Thymus (tissue), 11 donors: ENCODE measurements around the gene NDOR1. TPM values are rescaled to one million over a fixed set of nuclear protein-coding genes. Genes with fewer than 3 reads are reported as not detected.

Experiments used
- DNase-seq, 9 donors: peaks; one replicate each; pipeline ENCODE4 v3.0.0-alpha.2; 2013; ENCODE audit warnings: low spot score in 9 of 9, low read depth in 6 of 9, missing footprints in 1 of 9
- H3K27ac ChIP-seq, 2 donors: one replicate each; pipeline ENCODE4 v1.5.1; 2013; ENCODE audit warnings: control low read depth in 1 of 2, low read depth in 1 of 2, low read length in 1 of 2, mild to moderate bottlenecking in 1 of 2, moderate library complexity in 1 of 2
- H3K27me3 ChIP-seq, 2 donors: one replicate each; pipeline ENCODE4 v1.5.1; 2013; ENCODE audit warnings: low read length in 1 of 2; ENCODE audit not compliant: control insufficient read depth in 2 of 2, insufficient read depth in 1 of 2
- H3K36me3 ChIP-seq, 2 donors: one replicate each; pipeline ENCODE4 v1.5.1; 2013; ENCODE audit warnings: low read length in 1 of 2, mild to moderate bottlenecking in 1 of 2, moderate library complexity in 1 of 2; ENCODE audit not compliant: control insufficient read depth in 2 of 2, insufficient read depth in 2 of 2
- H3K4me1 ChIP-seq, 2 donors: one replicate each; pipeline ENCODE4 v1.5.1; 2013; ENCODE audit warnings: low read length in 2 of 2; ENCODE audit not compliant: control insufficient read depth in 2 of 2, insufficient read depth in 2 of 2
- H3K4me3 ChIP-seq, 2 donors: one replicate each; pipeline ENCODE4 v1.5.1; 2013; ENCODE audit warnings: low read length in 2 of 2, control low read depth in 1 of 2, mild to moderate bottlenecking in 1 of 2
- H3K9me3 ChIP-seq, 2 donors: one replicate each; pipeline ENCODE4 v1.5.1; 2013; ENCODE audit warnings: low read length in 1 of 2, mild to moderate bottlenecking in 1 of 2; ENCODE audit not compliant: control insufficient read depth in 2 of 2, insufficient read depth in 1 of 2
- WGBS: extraction: QIAGEN DNeasy Blood & Tissue Kit; methylation state at CpG from one replicate; pipeline ENCODE4 v1.1.7; 2013; 5-methylcytosine and 5-hydroxymethylcytosine counted together
- polyA plus RNA-seq: library from polyadenylated mRNA; stranded (reverse); fragments of 200-250 nt; gene quantifications from one replicate; pipeline ENCODE4 v1.2.3, GENCODE V29; 2013
- total RNA-seq: library from RNA; stranded (reverse); fragments of 120-200 nt; gene quantifications from one replicate; pipeline ENCODE4 v1.2.4, GENCODE V29; 2013
- donor health status: healthy.

Gene NDOR1
- total and polyA plus RNA-seq, 2 donors = 4.7 to 20.4 TPM

DNA sequence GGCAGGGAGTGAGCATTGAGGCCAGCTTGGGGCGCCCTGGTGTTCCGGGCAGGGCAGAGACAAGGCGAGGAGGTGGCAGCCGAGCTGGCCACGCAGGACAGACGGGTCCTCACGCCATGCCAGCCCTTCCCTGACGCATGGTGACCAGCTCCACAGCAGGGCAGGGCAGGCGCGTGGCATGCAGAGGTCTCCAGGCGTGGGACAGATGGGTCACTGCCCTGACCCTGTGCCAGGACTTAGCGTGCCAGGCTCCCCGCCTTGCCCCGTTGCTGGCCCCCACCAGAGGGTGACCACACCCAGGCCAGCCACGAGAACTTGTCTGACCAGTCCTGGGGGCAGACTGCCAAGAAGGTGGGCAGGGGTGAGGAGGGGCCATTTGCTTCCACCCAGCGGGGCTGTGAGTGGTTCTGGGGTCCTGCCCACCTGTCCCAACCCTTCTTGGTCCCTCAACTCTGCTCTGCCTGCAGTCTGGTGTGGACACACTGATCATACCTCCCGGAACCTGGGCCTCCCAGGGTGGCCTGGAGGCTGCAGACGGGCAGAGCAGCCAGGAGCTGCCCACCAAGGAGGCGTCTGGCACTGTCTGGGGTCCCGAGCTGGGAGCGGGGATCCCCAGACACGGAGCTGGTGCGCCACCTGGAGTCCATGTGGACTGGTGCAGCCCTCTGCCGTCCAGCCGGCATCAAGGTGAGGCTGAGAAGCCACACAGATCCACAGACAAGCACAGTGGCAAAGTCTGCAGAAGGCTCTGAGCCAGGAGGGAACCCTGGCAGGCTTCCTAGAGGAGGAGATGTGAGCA lies 21.8 kb downstream of the NDOR1 start, which contains the start of gene RNF224:
TSS of gene RNF224 (plus strand) at position 449 of the 799 bp plus-strand sequence. CDS start 834 bp downstream, outside the sequence.
- Histone ChIP-seq H3K27me3 (peaks cover 12 to 72% of the 10 kb centered on the region in 2 donors), H3K27ac (no peak within 1 kb of the TSS), H3K36me3 (no peaks in the 10 kb centered on the region), H3K4me3 (no peak within 1 kb of the TSS), H3K9me3 (no peaks in the 10 kb centered on the region), H3K4me1 (peaks cover 10 to 20% of the 10 kb centered on the region in 2 donors)
- DNase-seq = peak in 8 of 9 donors; percentile 46 to 86 (median 74)
- 49% methylated on average over 25 of the region's 25 CpGs for WGBS

DNA sequence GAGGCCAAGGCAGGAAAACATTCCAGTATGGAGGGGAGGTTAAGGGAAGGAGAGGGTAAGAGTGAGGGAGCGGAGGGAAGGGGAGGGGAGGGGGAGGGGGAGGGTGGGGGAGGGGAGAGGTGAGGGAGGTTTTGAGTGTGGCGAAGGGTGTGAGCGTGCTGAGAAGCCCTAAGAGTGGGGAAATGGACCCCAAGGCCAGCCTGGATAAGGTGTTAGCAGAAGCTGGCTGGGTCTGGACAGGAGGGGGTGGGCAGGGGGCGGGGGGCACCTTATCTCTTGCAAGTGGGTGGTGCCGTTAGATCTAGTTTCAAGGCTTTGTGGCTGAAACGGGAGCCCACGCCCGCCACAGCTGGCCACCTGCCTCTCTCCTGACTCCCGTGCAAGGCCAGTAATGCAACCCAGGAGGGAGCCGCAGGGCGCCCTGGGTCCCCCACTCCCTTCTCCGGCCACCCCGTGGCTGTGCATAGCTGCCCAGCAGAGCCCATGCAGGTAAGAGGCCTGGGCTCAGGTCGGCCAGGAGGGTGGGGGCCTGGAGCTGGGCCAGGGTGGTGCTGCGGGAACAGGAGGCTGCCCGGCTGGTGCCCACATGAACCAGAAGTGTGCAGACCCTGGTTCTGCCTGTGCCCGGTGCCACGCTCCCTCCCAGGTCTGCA lies 22.5 kb downstream of the NDOR1 start:
- H3K27ac ChIP-seq = no peak overlapping the region
- H3K9me3 ChIP-seq = no peaks in the 10 kb centered on the region
- WGBS = 55% methylated on average over 18 of the region's 18 CpGs
- H3K4me3 ChIP-seq = no peak overlapping the region
- H3K27me3 ChIP-seq = peaks cover 6 to 72% of the 10 kb centered on the region in 2 donors
- H3K36me3 ChIP-seq = no peaks in the 10 kb centered on the region
- H3K4me1 ChIP-seq = peaks cover 4 to 15% of the 10 kb centered on the region in 2 donors
- DNase-seq = no peak

DNA sequence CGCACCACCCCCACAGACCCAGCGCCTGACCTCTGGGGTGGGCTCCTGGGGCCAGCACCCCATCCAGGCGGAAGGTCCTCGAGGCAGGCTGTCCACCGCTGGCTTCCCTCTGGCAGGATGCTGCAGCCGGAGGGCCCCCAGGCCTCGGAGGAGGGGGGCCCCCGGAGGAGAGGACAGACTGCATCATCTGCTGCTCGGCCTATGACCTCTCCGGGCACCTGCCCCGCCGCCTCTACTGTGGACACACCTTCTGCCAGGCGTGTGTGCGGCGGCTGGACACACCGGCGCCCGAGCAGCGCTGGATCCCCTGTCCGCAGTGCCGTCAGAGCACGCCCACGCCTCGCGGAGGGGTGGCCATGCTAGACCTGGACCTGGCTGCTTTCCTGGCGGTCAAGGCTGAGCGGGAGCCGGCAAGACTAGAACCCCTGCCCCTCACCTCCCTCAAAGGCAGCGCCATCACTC lies 23.0 kb downstream of the NDOR1 start:
- 80% methylated on average over 29 of the region's 29 CpGs for WGBS
- H3K9me3 ChIP-seq = no peaks in the 10 kb centered on the region
- H3K4me3 ChIP-seq = no peak overlapping the region
- H3K27ac ChIP-seq = no peak overlapping the region
- no peaks in the 10 kb centered on the region for H3K36me3 ChIP-seq
- peaks cover 4 to 13% of the 10 kb centered on the region in 2 donors for H3K4me1 ChIP-seq
- peaks cover 6 to 76% of the 10 kb centered on the region in 2 donors for H3K27me3 ChIP-seq
- no peak for DNase-seq

DNA sequence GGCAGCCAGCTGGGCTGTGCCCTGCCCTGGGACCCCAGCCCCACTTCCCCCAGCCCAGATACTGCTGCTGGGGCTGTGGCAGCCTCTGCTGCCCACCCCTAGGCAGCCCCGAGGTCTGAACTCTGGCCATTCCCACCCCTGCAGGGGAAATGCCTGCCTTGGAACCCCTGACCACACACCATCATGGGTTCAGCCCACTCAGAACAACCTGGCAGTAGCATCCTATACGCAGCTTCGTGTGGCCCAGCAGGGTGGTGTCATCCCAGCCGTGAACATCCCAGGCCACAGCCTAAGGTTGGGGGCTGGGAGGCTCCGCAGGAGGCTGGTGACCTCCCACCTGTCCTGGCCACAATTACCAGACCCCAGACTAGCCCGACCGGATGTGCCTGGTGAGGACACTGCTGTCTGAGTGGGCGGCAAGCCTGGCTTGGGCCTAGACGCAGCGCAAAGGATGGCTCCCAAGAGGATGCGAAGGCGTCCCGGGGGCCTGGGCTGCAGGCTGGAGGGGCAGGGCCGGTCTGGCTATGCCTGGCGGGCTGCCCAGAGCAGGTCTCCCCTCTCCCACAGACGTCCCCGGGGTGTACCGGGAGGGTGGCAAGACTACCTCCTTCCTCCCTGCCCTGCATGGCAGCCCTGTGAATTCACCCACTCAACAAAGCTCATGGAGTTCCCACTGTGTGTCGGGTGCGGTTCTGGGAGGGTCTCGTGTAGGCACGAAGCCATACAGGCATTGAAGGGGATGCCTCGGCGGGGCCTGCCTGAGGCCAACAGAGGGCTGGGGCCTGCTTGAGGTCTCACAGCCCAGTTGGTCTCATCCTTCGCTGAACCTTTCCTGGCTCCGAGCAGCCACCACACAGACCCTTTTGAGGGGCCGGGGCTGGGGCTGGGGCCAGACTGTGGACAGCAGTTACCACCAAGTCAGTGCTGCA lies 23.7 kb downstream of the NDOR1 start:
- Histone ChIP-seq H3K27me3 (peaks cover 6 to 79% of the 10 kb centered on the region in 2 donors), H3K9me3 (no peaks in the 10 kb centered on the region), H3K4me1 (peaks cover under 1 to 6% of the 10 kb centered on the region in 2 donors), H3K4me3 (no peak overlapping the region), H3K36me3 (no peaks in the 10 kb centered on the region), H3K27ac (no peak overlapping the region)
- DNase-seq = no peak
- 85% methylated on average over 27 of the region's 27 CpGs for WGBS

DNA sequence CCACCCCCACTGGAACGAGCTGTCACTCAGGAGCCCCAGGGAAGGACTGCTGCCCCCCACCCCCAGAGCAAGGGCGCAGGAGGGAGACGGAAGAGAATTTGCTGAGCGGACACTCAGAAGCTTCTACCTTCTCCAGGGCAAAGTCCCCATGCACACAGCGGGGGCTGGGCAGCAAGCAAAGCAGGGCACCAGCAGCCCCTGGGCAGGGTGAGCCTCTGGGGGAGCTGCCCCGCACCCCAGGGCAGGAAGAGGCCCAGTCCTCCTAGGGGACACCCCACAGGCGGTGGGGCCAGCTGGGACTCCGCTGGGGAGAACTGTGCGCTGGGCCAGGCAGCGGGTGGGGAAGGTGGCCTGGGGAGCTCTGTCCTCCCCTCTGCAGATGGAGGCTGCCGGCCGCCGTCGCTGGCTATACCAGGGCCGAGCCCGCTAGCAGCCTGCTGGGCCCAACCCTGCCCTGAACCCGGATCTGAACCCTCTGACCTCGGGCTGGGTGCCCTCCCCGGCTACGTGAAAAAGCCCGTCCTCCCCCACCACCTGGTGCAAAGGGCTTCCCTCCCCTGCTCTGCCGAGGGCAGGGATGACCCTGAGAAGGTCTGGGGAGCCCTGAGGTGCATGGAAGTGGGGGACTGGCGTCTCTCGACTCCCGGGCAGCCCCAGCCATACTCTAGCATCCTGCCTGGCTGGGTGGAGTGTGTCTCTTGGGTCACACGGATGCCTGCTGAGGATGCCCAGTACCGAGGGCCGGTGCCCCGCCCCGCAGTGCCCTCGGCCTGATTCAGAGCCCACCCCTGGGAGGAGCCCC lies 24.6 kb downstream of the NDOR1 start:
- no peak for DNase-seq
- peaks cover 0 to 6% of the 10 kb centered on the region in 2 donors for H3K4me1 ChIP-seq
- H3K9me3 ChIP-seq = no peaks in the 10 kb centered on the region
- WGBS = 75% methylated on average over 31 of the region's 31 CpGs
- H3K4me3 ChIP-seq = no peak overlapping the region
- no peak overlapping the region for H3K27ac ChIP-seq
- no peaks in the 10 kb centered on the region for H3K36me3 ChIP-seq
- peaks cover 6 to 87% of the 10 kb centered on the region in 2 donors for H3K27me3 ChIP-seq

DNA sequence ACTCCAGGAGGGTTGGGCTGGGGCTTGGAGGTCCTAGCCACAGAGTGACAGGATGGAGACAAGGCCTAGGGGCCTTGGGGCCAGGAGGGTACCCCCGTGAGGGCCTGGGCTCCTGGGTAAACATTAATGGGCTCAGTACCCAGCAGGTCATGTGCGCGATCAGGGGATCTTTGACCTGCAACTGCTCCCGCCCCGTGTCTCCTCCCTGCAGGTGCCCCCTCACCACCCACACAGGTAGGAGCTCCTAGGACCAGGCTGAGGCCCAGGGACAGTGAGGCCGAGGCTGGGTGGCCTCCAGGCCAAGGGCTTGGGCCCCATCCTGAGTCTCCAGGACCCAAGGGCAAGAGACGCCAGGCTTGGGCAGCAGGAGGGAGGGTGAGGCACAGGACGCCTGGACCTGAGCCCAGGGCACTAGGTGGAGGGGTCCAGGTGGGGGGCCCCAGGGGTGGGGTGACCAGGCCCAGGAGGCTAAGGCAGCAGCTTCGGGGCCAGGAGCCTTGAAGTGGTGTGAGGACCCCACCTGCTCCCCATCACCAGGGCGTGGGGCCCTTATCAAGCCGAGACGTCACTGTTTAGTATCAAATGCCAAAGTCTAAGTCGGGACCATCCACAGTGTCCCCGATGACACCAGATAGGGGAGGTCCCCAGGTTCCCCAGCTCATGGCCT lies 25.3 kb downstream of the NDOR1 start, which contains the start of gene SLC34A3:
TSS of gene SLC34A3 (plus strand) at position 197 of the 667 bp plus-strand sequence. CDS start 802 bp downstream, outside the sequence.
- no peak for DNase-seq
- WGBS = 85% methylated on average over 14 of the region's 14 CpGs
- Histone ChIP-seq H3K27ac (no peak within 1 kb of the TSS), H3K9me3 (no peaks in the 10 kb centered on the region), H3K36me3 (no peaks in the 10 kb centered on the region), H3K4me1 (peaks cover 0 to 6% of the 10 kb centered on the region in 2 donors), H3K27me3 (peaks cover 6 to 88% of the 10 kb centered on the region in 2 donors), H3K4me3 (no peak within 1 kb of the TSS)

DNA sequence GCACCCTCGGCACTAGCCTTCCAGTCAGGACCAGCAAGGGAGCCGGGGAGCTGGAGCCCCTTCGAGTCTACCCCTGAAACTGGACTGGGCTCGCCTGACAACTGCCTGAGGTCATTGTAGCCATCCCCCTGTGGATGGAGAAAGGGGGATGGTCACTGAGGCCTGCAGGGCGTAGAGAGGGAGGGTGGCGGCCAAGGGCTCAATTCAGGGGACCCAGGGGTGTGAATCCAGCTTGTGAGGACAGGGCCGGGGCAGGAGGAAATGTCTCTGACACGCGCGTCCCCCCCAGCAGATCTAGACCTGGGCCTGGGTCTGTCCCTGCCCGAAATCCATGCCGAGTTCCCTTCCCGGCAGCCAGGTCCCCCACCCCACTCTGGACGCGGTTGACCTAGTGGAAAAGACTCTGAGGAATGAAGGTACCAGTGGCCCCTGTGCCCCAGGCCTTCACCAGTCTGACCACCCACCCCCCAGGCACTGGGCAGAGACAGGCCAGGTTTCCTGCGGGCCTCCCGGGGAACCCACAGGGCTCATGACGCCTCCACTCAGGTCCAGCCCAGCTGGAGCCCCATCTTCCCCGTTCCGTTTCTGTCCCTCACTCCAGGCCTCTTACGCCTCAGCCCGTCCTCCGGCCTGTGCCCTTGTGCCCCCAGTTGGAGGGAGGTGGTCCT lies 26.0 kb downstream of the NDOR1 start:
- no peak for DNase-seq
- Histone ChIP-seq H3K27ac (no peak overlapping the region), H3K4me1 (peaks cover 6 to 13% of the 10 kb centered on the region in 2 donors), H3K27me3 (peaks cover 6 to 85% of the 10 kb centered on the region in 2 donors), H3K4me3 (no peak overlapping the region), H3K9me3 (no peaks in the 10 kb centered on the region), H3K36me3 (no peaks in the 10 kb centered on the region)
- 95% methylated on average over 23 of the region's 23 CpGs for WGBS
